T-helper 17 cell (primary cell): ENCODE results near the gene TRAF7. TPM values are rescaled to one million over a fixed set of nuclear protein-coding genes. Genes with fewer than 3 reads are reported as not detected.
"Not testable (repeated sequence)": the region's sequence is repeated elsewhere in the genome, so short reads cannot be mapped to it uniquely, and the experiment has no call there.

Experiments
- ATAC-seq: fragments of 150-1000 bp; cut with Tn5 transposase; 2 replicates; pipeline ENCODE4 v1.10.0; 2021; ENCODE audit warnings: mild to moderate bottlenecking, moderate library complexity
- DNase-seq, 3 donors: peaks; one replicate each; pipeline versions ENCODE4 v3.0.0 to v3.0.0-alpha.2; 2020 to 2021
- H3K9me3 ChIP-seq: one replicate; pipeline ENCODE4 v1.7.0; 2013; ENCODE audit warnings: low read length, mild to moderate bottlenecking; ENCODE audit not compliant: control insufficient read depth, poor library complexity, severe bottlenecking
- H3K27ac Mint-ChIP-seq: one replicate; pipeline ENCODE4 v1.8.0; 2022; ENCODE audit warnings: mild to moderate bottlenecking, moderate library complexity, mixed read lengths
- H3K27me3 Mint-ChIP-seq: one replicate; pipeline ENCODE4 v1.8.0; 2022; ENCODE audit warnings: mixed read lengths
- H3K36me3 Mint-ChIP-seq: one replicate; pipeline ENCODE4 v1.8.0; 2022; ENCODE audit warnings: low read depth, mixed read lengths
- H3K4me1 Mint-ChIP-seq: one replicate; pipeline ENCODE4 v1.8.0; 2022; ENCODE audit warnings: mild to moderate bottlenecking, mixed read lengths
- H3K4me3 Mint-ChIP-seq: one replicate; pipeline ENCODE4 v1.8.0; 2022; ENCODE audit warnings: mild to moderate bottlenecking, moderate library complexity, mixed read lengths
- total RNA-seq, 4 donors: library from RNA in 2 of 4; stranded (reverse) in 2 of 4; gene quantifications; one replicate each; pipeline ENCODE4 v1.2.3 and lab custom pipeline; 2022 to 2026

TRAF7 gene
- total RNA-seq (10 to 100 TPM; 32.4 to 35.0 TPM), total RNA-seq (lab: John Stamatoyannopoulos, UW) (44.2 to 82.4 reads per million in 2 donors)

DNA sequence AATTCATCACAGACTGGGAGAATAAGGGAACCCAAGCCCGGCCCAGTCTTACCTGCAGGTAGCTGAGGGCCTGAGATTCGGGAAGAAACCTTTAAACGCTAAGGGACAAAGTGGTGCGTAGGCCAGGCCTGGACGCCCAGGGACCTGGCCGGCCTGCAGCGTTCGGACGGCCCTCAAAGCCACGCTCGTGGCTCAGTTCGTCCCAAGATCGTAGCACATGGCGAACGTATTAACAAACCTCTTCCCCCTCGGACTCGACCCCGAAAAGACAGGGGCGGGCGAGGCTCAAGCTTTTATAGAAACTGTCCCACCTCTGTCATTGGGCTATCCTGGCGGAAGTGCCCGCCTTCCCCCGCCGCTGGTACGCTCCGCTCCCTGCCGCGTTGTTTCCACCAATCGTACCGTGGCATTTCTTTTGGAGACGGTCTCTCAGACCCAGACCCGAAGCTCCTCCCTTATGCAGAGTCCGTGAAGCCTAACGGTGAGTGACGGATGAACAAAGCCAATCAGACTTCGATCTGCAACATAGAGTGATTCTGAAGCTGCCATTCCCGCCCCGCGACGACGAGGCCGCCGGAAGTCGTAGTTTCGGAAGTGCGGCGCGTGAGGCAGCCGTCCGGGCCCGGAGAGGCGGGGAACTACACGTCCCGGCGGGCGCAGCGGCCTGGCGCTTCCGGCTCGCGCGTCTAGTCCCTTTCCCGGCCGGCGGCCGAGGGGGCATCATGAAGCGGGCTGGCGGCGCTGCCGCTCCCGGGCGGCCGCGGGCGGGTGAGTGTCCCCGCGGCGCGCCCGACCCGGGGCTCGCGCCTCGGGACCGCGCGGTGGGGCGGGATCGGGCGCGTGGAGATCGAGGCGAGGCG, at the start of gene TRAF7:
Gene TRAF7 (plus strand): TSS at position 692 of the 860 bp plus-strand sequence. CDS start 8,139 bp downstream, outside the sequence.
- Mint-ChIP-seq H3K4me1 (peaks cover 40% of the 10 kb centered on the region), H3K36me3 (no peaks in the 10 kb centered on the region), H3K4me3 (peak within 1 kb of the TSS; percentile 97), H3K27me3 (no peaks in the 10 kb centered on the region), H3K27ac (peak within 1 kb of the TSS; percentile 95)
- peak; percentile 93 for ATAC-seq
- DNase-seq = peak; percentile 89 to 96 (median 93)
- no peaks in the 10 kb centered on the region for H3K9me3 ChIP-seq

DNA sequence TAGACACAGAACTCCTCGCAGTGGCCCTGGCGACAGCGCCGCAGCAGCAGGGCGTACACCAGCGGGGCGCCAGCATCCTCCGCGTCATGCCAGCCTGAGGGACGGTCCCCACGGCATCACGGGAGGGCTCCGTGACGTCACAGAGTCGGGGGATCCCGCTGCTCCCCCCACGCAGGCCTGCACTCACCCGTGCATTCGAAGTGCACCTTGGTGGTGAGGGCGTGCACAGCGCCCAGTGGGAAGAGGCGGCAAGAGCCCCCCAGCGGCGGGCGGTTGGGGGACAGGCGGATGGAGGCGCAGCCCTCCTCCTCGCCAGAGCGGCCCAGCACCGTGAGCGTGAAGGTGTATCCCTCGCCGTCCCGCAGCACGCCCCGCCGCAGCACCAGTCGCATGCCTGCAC, 49.4 kb upstream of the TRAF7 start:
- not testable (repeated sequence) for DNase-seq, H3K36me3 Mint-ChIP-seq, H3K4me1 Mint-ChIP-seq, H3K27ac Mint-ChIP-seq, ATAC-seq, H3K27me3 Mint-ChIP-seq, H3K4me3 Mint-ChIP-seq, H3K9me3 ChIP-seq

- not testable (repeated sequence) for DNase-seq, H3K36me3 Mint-ChIP-seq, ATAC-seq, H3K27me3 Mint-ChIP-seq, H3K27ac Mint-ChIP-seq, H3K4me3 Mint-ChIP-seq, H3K9me3 ChIP-seq, H3K4me1 Mint-ChIP-seq
Measured at GRCh38 chr16:2107121-2107790, 48.3 kb upstream of the TRAF7 start.

GRCh38 chr16:2107791-2108125, 47.8 kb upstream of the TRAF7 start:
- not testable (repeated sequence) for H3K9me3 ChIP-seq, H3K36me3 Mint-ChIP-seq, H3K4me3 Mint-ChIP-seq, ATAC-seq, H3K27me3 Mint-ChIP-seq, H3K4me1 Mint-ChIP-seq, H3K27ac Mint-ChIP-seq, DNase-seq

DNA sequence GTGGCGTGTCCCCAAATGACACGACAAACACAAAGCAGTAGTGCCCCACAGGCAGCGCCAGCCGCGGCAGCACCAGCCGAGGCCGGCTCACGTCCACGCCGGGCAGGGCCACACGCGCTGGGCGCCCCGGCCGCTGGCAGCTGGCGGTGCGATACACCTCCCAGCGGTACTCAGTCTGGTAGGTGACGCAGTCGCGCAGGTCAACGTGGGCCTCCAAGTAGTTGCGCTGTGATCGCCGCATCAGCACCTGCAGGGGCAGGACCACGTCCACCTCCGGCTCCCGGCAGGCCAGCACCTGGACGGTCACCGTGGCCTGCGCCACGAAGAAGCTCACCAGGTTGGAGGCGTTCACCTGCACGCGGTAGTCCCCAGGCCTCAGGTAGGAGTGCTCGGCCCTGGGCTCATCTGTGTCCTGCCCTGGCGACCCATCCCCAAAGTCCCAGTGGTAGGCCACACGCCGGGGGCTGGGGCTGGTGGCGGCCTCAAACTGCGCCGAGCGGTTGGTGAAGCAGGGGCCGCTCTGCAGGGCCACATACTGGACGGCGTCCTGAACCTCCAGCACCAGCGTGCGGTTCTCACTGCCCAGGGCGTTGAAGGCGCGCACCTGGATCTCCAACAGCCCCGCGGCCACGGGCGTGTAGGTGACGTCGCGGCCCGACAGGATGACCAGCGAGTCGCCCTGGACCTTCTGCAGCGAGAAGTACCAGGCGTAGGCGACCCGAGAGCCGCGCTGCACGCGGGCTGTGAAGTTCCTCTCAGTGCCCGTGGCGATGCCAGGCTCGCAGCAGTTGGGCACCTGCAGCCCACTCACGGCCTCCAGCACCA, 46.9 kb upstream of the TRAF7 start:
- H3K27ac Mint-ChIP-seq, H3K36me3 Mint-ChIP-seq, DNase-seq, ATAC-seq, H3K4me1 Mint-ChIP-seq, H3K27me3 Mint-ChIP-seq, H3K9me3 ChIP-seq, H3K4me3 Mint-ChIP-seq: not testable (repeated sequence)

GRCh38 chr16:2109271-2109580, 46.4 kb upstream of the TRAF7 start:
- DNase-seq, ATAC-seq, H3K4me3 Mint-ChIP-seq: not testable (repeated sequence)

GRCh38 chr16:2109872-2110271, 45.7 kb upstream of the TRAF7 start:
- not testable (repeated sequence) for H3K9me3 ChIP-seq, H3K36me3 Mint-ChIP-seq, H3K4me3 Mint-ChIP-seq, ATAC-seq, DNase-seq, H3K27me3 Mint-ChIP-seq, H3K27ac Mint-ChIP-seq, H3K4me1 Mint-ChIP-seq

More at GRCh38 chr16:2109271-2109580, 46.4 kb upstream of the TRAF7 start:
- H3K36me3 Mint-ChIP-seq, H3K27ac Mint-ChIP-seq, H3K27me3 Mint-ChIP-seq, H3K9me3 ChIP-seq, H3K4me1 Mint-ChIP-seq: not testable (repeated sequence)

- H3K4me3 Mint-ChIP-seq, H3K27me3 Mint-ChIP-seq, H3K4me1 Mint-ChIP-seq, ATAC-seq, H3K36me3 Mint-ChIP-seq, H3K27ac Mint-ChIP-seq, DNase-seq, H3K9me3 ChIP-seq: not testable (repeated sequence)
Measured at GRCh38 chr16:2110332-2111008, 45.1 kb upstream of the TRAF7 start.

DNA sequence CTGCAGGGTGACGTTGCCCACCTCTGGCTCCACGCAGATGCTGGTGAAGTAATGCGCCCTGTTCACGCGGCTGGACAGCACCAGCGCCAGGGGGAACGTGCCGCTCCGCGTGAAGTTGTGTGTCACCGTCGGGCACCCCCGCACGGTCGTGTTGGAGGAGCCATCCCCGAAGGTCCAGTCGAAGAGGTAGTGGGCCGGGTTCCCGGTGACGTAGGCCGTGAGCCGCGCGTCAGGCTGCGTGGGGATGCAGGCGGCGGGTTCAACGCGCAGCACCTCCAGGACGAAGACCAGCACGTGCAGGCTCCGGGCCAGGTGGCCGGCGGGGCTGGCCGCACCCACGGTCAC, 44.6 kb upstream of the TRAF7 start:
- not testable (repeated sequence) for H3K27ac Mint-ChIP-seq, H3K9me3 ChIP-seq, ATAC-seq, H3K4me1 Mint-ChIP-seq, H3K4me3 Mint-ChIP-seq, DNase-seq, H3K36me3 Mint-ChIP-seq, H3K27me3 Mint-ChIP-seq

DNA sequence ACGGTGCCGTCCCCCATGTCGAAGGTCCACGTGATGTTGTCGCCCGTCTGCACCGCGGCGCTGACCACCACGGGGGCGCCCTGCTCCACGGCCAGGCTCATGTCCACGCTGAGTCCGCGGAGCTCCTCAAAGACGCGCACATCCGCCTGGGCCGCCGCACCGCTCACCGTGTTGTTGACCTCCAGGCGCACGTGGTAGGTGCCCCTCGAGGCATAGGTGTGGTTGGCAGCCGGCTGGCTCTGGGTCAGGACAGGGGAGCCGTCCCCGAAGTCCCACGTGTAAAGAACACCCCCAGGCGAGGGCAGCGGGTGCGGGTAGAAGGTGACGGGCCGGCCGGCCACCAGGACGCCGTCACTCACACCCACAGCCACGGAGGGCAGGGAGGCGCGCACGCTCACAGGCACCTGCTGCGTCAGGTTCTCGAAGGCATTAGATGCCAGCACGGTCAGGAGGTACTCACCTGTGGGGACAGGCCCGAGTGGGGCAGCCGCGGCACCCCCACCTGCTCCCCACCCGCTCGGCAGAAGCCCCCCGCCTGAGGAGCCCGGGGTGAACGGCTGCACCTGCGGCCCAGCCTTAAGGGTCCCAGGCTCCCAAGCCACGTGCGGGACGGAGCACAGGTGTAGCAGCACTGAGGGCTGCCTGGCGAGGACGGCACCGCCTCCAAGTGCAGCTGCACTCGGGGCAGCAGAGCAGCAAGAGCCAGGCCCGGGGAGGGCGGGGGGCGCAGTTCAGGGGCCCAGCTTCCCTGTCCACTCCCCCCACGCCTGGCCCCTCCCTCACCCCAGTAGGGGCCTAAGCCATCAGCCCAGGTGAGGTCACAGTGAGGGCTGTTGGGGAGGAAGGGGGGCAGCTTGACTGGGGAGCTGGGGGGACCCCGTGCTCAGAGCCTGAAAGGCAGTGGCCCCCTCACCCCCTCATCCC, 43.9 kb upstream of the TRAF7 start:
- H3K4me3 Mint-ChIP-seq, DNase-seq, H3K36me3 Mint-ChIP-seq: not testable (repeated sequence)

GRCh38 chr16:2112539-2113106, 43.0 kb upstream of the TRAF7 start:
- H3K4me3 Mint-ChIP-seq, H3K36me3 Mint-ChIP-seq, DNase-seq, H3K9me3 ChIP-seq, H3K4me1 Mint-ChIP-seq, H3K27me3 Mint-ChIP-seq, H3K27ac Mint-ChIP-seq, ATAC-seq: not testable (repeated sequence)

More for the DNA sequence above, 43.9 kb upstream of the TRAF7 start:
- not testable (repeated sequence) for H3K4me1 Mint-ChIP-seq, ATAC-seq, H3K9me3 ChIP-seq, H3K27me3 Mint-ChIP-seq, H3K27ac Mint-ChIP-seq

GRCh38 chr16:2114225-2114624, 41.4 kb upstream of the TRAF7 start:
- not testable (repeated sequence) for DNase-seq, H3K4me1 Mint-ChIP-seq, H3K27me3 Mint-ChIP-seq, H3K27ac Mint-ChIP-seq, H3K4me3 Mint-ChIP-seq, ATAC-seq, H3K9me3 ChIP-seq, H3K36me3 Mint-ChIP-seq
